ENCODE measurements around the gene PSME3. TPM values are rescaled to one million over a fixed set of nuclear protein-coding genes. Genes with fewer than 3 reads are reported as not detected.

Gene PSME3
- total RNA-seq, 1 experiment from 2014 or later, result 192 TPM

GRCh38 chr17:42798383-42799380, 34.5 kb upstream of the PSME3 start, which contains the start of the genes CNTD1 and COA3 (continued):
- TF ChIP-seq ZNF219 (CRISPR knock-in tag; IDR thresholded peaks at IDR 0.05; ENCODE audit: borderline replicate concordance) (no peak), ELF4 (CRISPR knock-in tag; IDR thresholded peaks at IDR 0.05; ENCODE audit: low read depth) (no peak), ZBTB43 (CRISPR knock-in tag; IDR thresholded peaks at IDR 0.05) (peak; percentile 66), PRDM15 (CRISPR knock-in tag; IDR thresholded peaks at IDR 0.05) (no peak), ZNF396 (CRISPR knock-in tag; IDR thresholded peaks at IDR 0.05; ENCODE audit: borderline replicate concordance) (no peak), TEAD1 (CRISPR knock-in tag; IDR thresholded peaks at IDR 0.05) (peak; percentile 96; the same call in 1 of the 2 replicates), SOX15 (CRISPR knock-in tag; IDR thresholded peaks at IDR 0.05) (no peak), NFATC4 (CRISPR knock-in tag; IDR thresholded peaks at IDR 0.05) (no peak), ESRRA (CRISPR knock-in tag; IDR thresholded peaks at IDR 0.05; ENCODE audit: borderline replicate concordance) (no peak; the same call in 1 of the 2 replicates), RORB (CRISPR knock-in tag; IDR thresholded peaks at IDR 0.05) (no peak), TEAD4 (CRISPR knock-in tag; IDR thresholded peaks at IDR 0.05) (0 out of 2 replicates have a peak, but pooled peaks have one; percentile 30), NR1H2 (CRISPR knock-in tag; IDR thresholded peaks at IDR 0.05) (no peak), OVOL2 (CRISPR knock-in tag; IDR thresholded peaks at IDR 0.05; ENCODE audit: borderline replicate concordance) (no peak), ATF1 (CRISPR knock-in tag; IDR thresholded peaks at IDR 0.05) (peak; percentile 62; the same call in 1 of the 2 replicates), USF1 (CRISPR knock-in tag; IDR thresholded peaks at IDR 0.05) (peak; percentile 64), CBFB (CRISPR knock-in tag; IDR thresholded peaks at IDR 0.05; ENCODE audit: low read depth) (no peak), ARID4B (CRISPR knock-in tag; IDR thresholded peaks at IDR 0.05; ENCODE audit: borderline replicate concordance) (peak; percentile 64), USF2 (CRISPR knock-in tag; IDR thresholded peaks at IDR 0.05) (no peak; the same call in 1 of the 2 replicates), STAT6 (CRISPR knock-in tag; conservative IDR thresholded peaks at IDR 0.05; ENCODE audit: low read depth) (no peak; the same call in 1 of the 2 replicates), ERG (CRISPR knock-in tag; IDR thresholded peaks at IDR 0.05) (no peak), ZNF416 (CRISPR knock-in tag; IDR thresholded peaks at IDR 0.05) (no peak)

Data from WTC11 (cell line).